Right lobe of liver (tissue), 4 donors: ENCODE measurements around the gene DIAPH1.

Experiments used
- POLR2A ChIP-seq: fragments of 450-650 bp; IDR thresholded peaks from one replicate; pipeline ENCODE4 v1.6.1; 2017; ENCODE audit warnings: antibody characterized with exemption, mild to moderate bottlenecking
- TF ChIP-seq, protein P1 (sequence below), 4 donors: fragments of 200-600 bp in 3 of 4; fragments of 450-650 bp in 1 of 4; IDR thresholded peaks; one replicate each; pipeline versions ENCODE4 v1.5.1 to v1.8.0; 2016 to 2022; ENCODE audit warnings: antibody characterized with exemption in 4 of 4, mild to moderate bottlenecking in 2 of 4
- donor health status: DM: no; HTN: no; CAD: no.
- donor health status: DM: no; HTN: no; CAD: no.
- donor health status: DM: no; HTN: yes; CAD: no.

GRCh38 chr5:141590127-141590526, 28.7 kb downstream of the DIAPH1 start:
- TF ChIP-seq, protein P1, sequence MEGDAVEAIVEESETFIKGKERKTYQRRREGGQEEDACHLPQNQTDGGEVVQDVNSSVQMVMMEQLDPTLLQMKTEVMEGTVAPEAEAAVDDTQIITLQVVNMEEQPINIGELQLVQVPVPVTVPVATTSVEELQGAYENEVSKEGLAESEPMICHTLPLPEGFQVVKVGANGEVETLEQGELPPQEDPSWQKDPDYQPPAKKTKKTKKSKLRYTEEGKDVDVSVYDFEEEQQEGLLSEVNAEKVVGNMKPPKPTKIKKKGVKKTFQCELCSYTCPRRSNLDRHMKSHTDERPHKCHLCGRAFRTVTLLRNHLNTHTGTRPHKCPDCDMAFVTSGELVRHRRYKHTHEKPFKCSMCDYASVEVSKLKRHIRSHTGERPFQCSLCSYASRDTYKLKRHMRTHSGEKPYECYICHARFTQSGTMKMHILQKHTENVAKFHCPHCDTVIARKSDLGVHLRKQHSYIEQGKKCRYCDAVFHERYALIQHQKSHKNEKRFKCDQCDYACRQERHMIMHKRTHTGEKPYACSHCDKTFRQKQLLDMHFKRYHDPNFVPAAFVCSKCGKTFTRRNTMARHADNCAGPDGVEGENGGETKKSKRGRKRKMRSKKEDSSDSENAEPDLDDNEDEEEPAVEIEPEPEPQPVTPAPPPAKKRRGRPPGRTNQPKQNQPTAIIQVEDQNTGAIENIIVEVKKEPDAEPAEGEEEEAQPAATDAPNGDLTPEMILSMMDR (IDR thresholded peaks at IDR 0.05) = no peak
- no peak for TF ChIP-seq POLR2A
